Measurements from ENCODE around the gene ATP5F1B.

ATP5F1B gene

DNA sequence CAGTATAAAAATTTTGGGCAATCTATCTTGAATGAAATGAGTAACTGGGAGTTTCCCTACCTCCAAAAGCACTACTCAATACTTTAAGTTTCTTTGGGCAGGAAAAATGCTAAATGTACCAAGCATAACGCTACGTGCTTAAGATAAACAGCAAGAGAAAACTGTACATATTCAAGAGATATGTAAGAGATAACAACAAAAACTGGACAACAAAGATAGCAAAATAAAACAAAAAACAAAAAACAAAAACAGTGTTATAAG lies 22.3 kb upstream of the ATP5F1B start:
- H2AFZ ChIP-seq = no peak overlapping the region
- TF ChIP-seq, protein P1, sequence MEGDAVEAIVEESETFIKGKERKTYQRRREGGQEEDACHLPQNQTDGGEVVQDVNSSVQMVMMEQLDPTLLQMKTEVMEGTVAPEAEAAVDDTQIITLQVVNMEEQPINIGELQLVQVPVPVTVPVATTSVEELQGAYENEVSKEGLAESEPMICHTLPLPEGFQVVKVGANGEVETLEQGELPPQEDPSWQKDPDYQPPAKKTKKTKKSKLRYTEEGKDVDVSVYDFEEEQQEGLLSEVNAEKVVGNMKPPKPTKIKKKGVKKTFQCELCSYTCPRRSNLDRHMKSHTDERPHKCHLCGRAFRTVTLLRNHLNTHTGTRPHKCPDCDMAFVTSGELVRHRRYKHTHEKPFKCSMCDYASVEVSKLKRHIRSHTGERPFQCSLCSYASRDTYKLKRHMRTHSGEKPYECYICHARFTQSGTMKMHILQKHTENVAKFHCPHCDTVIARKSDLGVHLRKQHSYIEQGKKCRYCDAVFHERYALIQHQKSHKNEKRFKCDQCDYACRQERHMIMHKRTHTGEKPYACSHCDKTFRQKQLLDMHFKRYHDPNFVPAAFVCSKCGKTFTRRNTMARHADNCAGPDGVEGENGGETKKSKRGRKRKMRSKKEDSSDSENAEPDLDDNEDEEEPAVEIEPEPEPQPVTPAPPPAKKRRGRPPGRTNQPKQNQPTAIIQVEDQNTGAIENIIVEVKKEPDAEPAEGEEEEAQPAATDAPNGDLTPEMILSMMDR (IDR thresholded peaks at IDR 0.05) = no peak
- H3K9me3 ChIP-seq (ENCODE audit: control insufficient read depth, low read length) = no peaks in the 10 kb centered on the region
- H3K27me3 ChIP-seq (ENCODE audit: control insufficient read depth, insufficient read depth, low read length) = no peaks in the 10 kb centered on the region
- H3K9ac ChIP-seq = no peak overlapping the region
- no peaks in the 10 kb centered on the region for H3K36me3 ChIP-seq (ENCODE audit: control insufficient read depth, insufficient read depth, low read length)
- H3K4me3 ChIP-seq (ENCODE audit: low read depth, low read length) = no peak overlapping the region
- peaks cover 41% of the 10 kb centered on the region for H3K79me2 ChIP-seq
- H3K27ac ChIP-seq = no peak overlapping the region
- H3K4me1 ChIP-seq = peaks cover 5% of the 10 kb centered on the region
- H3K4me2 ChIP-seq (ENCODE audit: low read length) = no peak overlapping the region

DNA sequence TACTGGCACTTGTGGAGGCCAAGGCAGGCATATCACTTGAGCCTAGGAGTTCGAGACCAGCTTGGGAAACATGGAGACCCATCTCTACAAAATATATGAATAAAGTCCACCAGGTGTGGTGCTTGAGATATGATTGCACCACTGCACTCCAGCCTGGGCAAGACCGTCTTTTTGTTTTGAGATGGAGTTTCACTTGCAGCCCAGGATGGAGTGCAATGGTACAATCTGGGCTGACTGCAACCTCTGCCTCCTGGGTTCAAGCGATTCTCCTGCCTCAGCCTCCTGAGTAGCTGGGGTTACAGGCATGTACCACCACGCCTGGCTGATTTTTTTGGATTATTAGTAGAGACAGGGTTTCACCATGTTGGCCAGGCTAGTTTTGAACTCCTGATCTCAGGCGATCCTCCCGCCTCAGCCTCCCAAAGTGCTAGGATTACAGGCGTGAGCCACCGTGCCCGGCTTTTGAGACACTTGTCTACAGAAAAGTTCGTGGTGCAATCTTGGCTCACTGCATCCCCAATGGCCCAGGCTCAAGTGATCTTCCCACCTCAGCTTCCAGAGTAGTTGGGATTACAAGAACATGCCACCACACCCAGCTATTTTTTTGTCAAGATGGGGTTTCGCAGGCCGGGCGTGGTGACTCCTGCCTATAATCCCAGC lies 16.3 kb upstream of the ATP5F1B start:
- Histone ChIP-seq H3K4me2 (ENCODE audit: low read length) (no peak overlapping the region), H3K4me3 (ENCODE audit: low read depth, low read length) (no peak overlapping the region), H3K27me3 (ENCODE audit: control insufficient read depth, insufficient read depth, low read length) (no peaks in the 10 kb centered on the region), H2AFZ (no peak overlapping the region), H3K36me3 (ENCODE audit: control insufficient read depth, insufficient read depth, low read length) (no peaks in the 10 kb centered on the region), H3K9ac (no peak overlapping the region), H3K9me3 (ENCODE audit: control insufficient read depth, low read length) (no peaks in the 10 kb centered on the region), H3K4me1 (peaks cover 3% of the 10 kb centered on the region), H3K79me2 (no peaks in the 10 kb centered on the region), H3K27ac (no peak overlapping the region)
- TF ChIP-seq, protein P1 (IDR thresholded peaks at IDR 0.05) = no peak

DNA sequence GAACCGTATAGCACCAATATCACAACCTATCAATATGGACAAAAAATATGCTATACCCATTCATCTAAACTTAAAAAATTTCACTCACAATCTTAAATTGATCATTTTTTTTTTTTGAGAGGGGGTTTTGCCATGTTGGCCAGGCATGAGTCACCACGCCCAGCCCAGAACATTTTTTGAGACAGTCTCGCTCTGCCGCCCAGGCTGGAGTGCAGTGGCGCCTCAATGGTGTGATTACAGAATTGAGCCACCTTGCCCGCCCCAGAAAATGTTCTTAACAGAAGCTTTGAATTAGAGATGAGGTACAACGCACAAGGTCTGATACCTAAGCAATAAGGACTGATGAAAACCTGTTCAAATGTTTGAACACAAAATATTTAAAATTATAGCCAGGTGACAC lies 15.8 kb upstream of the ATP5F1B start:
- H3K9me3 ChIP-seq (ENCODE audit: control insufficient read depth, low read length) = no peaks in the 10 kb centered on the region
- no peaks in the 10 kb centered on the region for H3K27me3 ChIP-seq (ENCODE audit: control insufficient read depth, insufficient read depth, low read length)
- H3K4me1 ChIP-seq = peaks cover 3% of the 10 kb centered on the region
- H3K27ac ChIP-seq = no peak overlapping the region
- no peaks in the 10 kb centered on the region for H3K79me2 ChIP-seq
- no peak overlapping the region for H3K4me3 ChIP-seq (ENCODE audit: low read depth, low read length)
- no peaks in the 10 kb centered on the region for H3K36me3 ChIP-seq (ENCODE audit: control insufficient read depth, insufficient read depth, low read length)
- TF ChIP-seq, protein P1 (IDR thresholded peaks at IDR 0.05) = no peak
- no peak overlapping the region for H3K4me2 ChIP-seq (ENCODE audit: low read length)
- H2AFZ ChIP-seq = no peak overlapping the region
- H3K9ac ChIP-seq = no peak overlapping the region

DNA sequence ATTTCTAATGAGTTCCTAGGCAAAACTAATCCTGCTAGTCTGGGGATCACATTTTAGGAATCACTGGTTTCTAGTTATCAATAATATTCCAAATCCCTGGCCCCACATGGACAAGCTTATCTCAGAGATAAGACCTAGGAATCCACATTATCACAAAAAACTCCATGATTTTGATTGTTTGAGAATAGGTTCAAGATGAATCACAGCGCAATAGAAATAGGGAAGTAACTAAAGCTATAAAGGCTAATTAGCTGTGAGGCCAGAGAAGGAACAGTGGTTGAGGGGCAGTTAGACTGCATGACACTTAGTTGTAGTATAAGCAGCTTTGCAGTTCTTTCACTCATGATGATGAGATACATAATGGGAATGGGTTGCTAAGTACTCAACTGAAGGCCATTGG lies 13.1 kb upstream of the ATP5F1B start:
- Histone ChIP-seq H3K4me2 (ENCODE audit: low read length) (no peak overlapping the region), H3K4me3 (ENCODE audit: low read depth, low read length) (no peak overlapping the region), H3K36me3 (ENCODE audit: control insufficient read depth, insufficient read depth, low read length) (no peaks in the 10 kb centered on the region), H2AFZ (no peak overlapping the region), H3K4me1 (peaks cover 3% of the 10 kb centered on the region), H3K27me3 (ENCODE audit: control insufficient read depth, insufficient read depth, low read length) (no peaks in the 10 kb centered on the region), H3K27ac (no peak overlapping the region), H3K79me2 (no peaks in the 10 kb centered on the region), H3K9ac (no peak overlapping the region), H3K9me3 (ENCODE audit: control insufficient read depth, low read length) (no peaks in the 10 kb centered on the region)
- TF ChIP-seq, protein P1 (IDR thresholded peaks at IDR 0.05) = no peak

All from parathyroid adenoma (tissue), 2 donors.